Endothelial cell of umbilical vein (primary cell): ENCODE data around the gene TMEM144. TPM values are rescaled to one million over a fixed set of nuclear protein-coding genes. Genes with fewer than 3 reads are reported as not detected.

Experiments
- BruUV-seq: library from RNA; stranded (reverse); fragments of 400-500 nt; replicated peaks from 2 replicates; lab custom pipeline; 2021; lab: Mats Ljungman, UMichigan
- CTCF ChIA-PET: fragments of 300-600, 350-600 bp; sonication (Branson Sonifier 250); formaldehyde crosslinking; loops from one replicate; lab custom pipeline; 2021; ENCODE audit warnings: antibody characterized with exemption, inconsistent platforms; lab: Charles Lee
- POLR2A ChIA-PET: fragments of 300-600, 350-600 bp; sonication (Branson Sonifier 250); formaldehyde crosslinking; loops from one replicate; lab custom pipeline; 2021; ENCODE audit warnings: antibody characterized with exemption, inconsistent platforms; lab: Charles Lee
- DNase-seq: peaks from one replicate; pipeline ENCODE4 v3.0.0-alpha.2; 2011; ENCODE audit warnings: low read depth, low spot score
- FAIRE-seq: peaks from 2 replicates; lab custom pipeline; 2011; peaks lifted over from hg19 to GRCh38; lab: Jason Lieb, UNC
- H2AFZ ChIP-seq: 2 replicates; pipeline ENCODE4 v1.6.0; 2012; ENCODE audit warnings: low read depth, low read length, control low read depth, inconsistent platforms
- H3K27ac ChIP-seq: 2 replicates; pipeline ENCODE4 v1.5.1; 2011; ENCODE audit warnings: low read depth, mild to moderate bottlenecking, control low read depth, low read length, moderate library complexity; ENCODE audit not compliant: insufficient read depth
- H3K27me3 ChIP-seq, 2 experiments: 2 replicates each; pipeline versions ENCODE4 v1.6.0 to v1.6.1; 2011; ENCODE audit warnings: low read length in 2 of 2, mixed read lengths in 1 of 2; ENCODE audit not compliant: control insufficient read depth in 2 of 2, insufficient read depth in 2 of 2
- H3K36me3 ChIP-seq, 2 experiments: 2 replicates in 1 of 2; 3 replicates in 1 of 2; pipeline ENCODE4 v1.5.1; 2011; ENCODE audit warnings: low read length in 2 of 2, mild to moderate bottlenecking in 1 of 2, moderate library complexity in 1 of 2; ENCODE audit not compliant: control insufficient read depth in 2 of 2, insufficient read depth in 2 of 2; ENCODE audit errors: extremely low read depth in 1 of 2
- H3K4me1 ChIP-seq: 3 replicates; pipeline ENCODE4 v1.5.1; 2011; ENCODE audit warnings: mild to moderate bottlenecking, low read length; ENCODE audit not compliant: control insufficient read depth, insufficient read depth; ENCODE audit errors: extremely low read depth
- H3K4me2 ChIP-seq: 2 replicates; pipeline ENCODE4 v1.6.1; 2011; ENCODE audit warnings: low read length, control low read depth, mixed read lengths; ENCODE audit not compliant: insufficient read depth
- H3K4me3 ChIP-seq, 3 experiments: fragments of 200-600 bp in 1 of 3; sonication (generic), shearing (Covaris generic) in 1 of 3; replicated peaks in 1 of 3; 2 replicates each; pipeline ENCODE4 v1.5.1; 2011 to 2016; ENCODE audit warnings: control low read depth in 3 of 3, low read length in 3 of 3, mild to moderate bottlenecking in 2 of 3, inconsistent platforms in 1 of 3, low read depth in 1 of 3, moderate library complexity in 1 of 3; ENCODE audit not compliant: insufficient read depth in 1 of 3
- H3K79me2 ChIP-seq: 2 replicates; pipeline ENCODE4 v1.6.0; 2012; ENCODE audit warnings: low read length, inconsistent platforms; ENCODE audit not compliant: control insufficient read depth, insufficient read depth
- H3K9ac ChIP-seq: replicated peaks from 2 replicates; pipeline ENCODE3; 2011; ENCODE audit warnings: low read length, control low read depth; ENCODE audit not compliant: insufficient read depth; ENCODE audit errors: extremely low read depth
- H3K9me1 ChIP-seq: replicated peaks from 3 replicates; pipeline ENCODE4 v1.6.0; 2011; ENCODE audit warnings: mild to moderate bottlenecking, low read length; ENCODE audit not compliant: control insufficient read depth, insufficient read depth; ENCODE audit errors: extremely low read depth
- H3K9me3 ChIP-seq: replicated peaks from 2 replicates; pipeline ENCODE4 v1.5.1; 2012; ENCODE audit warnings: low read length, inconsistent platforms; ENCODE audit not compliant: control insufficient read depth, insufficient read depth
- H4K20me1 ChIP-seq: replicated peaks from 2 replicates; pipeline ENCODE3; 2011; ENCODE audit warnings: mild to moderate bottlenecking, low read length; ENCODE audit not compliant: control insufficient read depth, insufficient read depth; ENCODE audit errors: extremely low read depth
- FOS ChIP-seq: IDR thresholded peaks from 2 replicates; pipeline ENCODE4 v1.6.1; 2011; ENCODE audit warnings: mild to moderate bottlenecking, low read length, moderate library complexity, borderline replicate concordance; ENCODE audit not compliant: insufficient read depth
- JUN ChIP-seq: IDR thresholded peaks from 2 replicates; pipeline ENCODE4 v1.6.1; 2011; ENCODE audit warnings: borderline replicate concordance, low read depth; ENCODE audit not compliant: insufficient read length, insufficient read depth
- MYC ChIP-seq: IDR thresholded peaks from one replicate; pipeline ENCODE4 v1.6.1; 2011; ENCODE audit warnings: mild to moderate bottlenecking, low read depth, low read length
- POLR2A ChIP-seq: IDR thresholded peaks from 2 replicates; pipeline ENCODE4 v1.6.1; 2012; ENCODE audit warnings: low read depth, mild to moderate bottlenecking, control low read depth, low read length
- POLR2AphosphoS5 ChIP-seq: IDR thresholded peaks from 2 replicates; pipeline ENCODE4 v1.6.1; 2012; ENCODE audit warnings: low read depth, mild to moderate bottlenecking, control low read depth, low read length, moderate library complexity; ENCODE audit not compliant: insufficient read depth
- dilution Hi-C: fragments of 300-500 bp; cut with MboI; formaldehyde crosslinking; loops from one replicate; pipeline ENCODE4 v1.15.0; 2019; ENCODE audit warnings: low sequenced_read_pairs; ENCODE audit not compliant: extremely low pct_ligation_motif_present
- intact Hi-C: fragments of 100-400 bp; cut with micrococcal nuclease; formaldehyde crosslinking; loops from one replicate; pipeline ENCODE4 v1.10.0; 2022
- polyA plus RNA-seq, 4 experiments: library from polyadenylated mRNA; depleted of rRNA in 3 of 4; stranded (reverse) in 3 of 4; unstranded in 1 of 4; fragments of >200 nt; gene quantifications; 2 replicates each; pipeline versions ENCODE4 v1.2.1 to v1.2.3, GENCODE V29; 2011 to 2012; ENCODE audit warnings: missing spikeins in 1 of 4
- total RNA-seq: library from RNA; stranded (reverse); gene quantifications from 2 replicates; pipeline ENCODE4 v1.2.3, GENCODE V29; 2021
- TF ChIP-seq, protein P1 (sequence below), 2 donors: IDR thresholded peaks; 1 replicate in 1 of 2; 2 replicates in 1 of 2; pipeline ENCODE4 v1.5.1; 2011; ENCODE audit warnings: low read length in 2 of 2, mild to moderate bottlenecking in 2 of 2, moderate library complexity in 2 of 2, control low read depth in 1 of 2, inconsistent platforms in 1 of 2, low read depth in 1 of 2; ENCODE audit not compliant: insufficient read depth in 1 of 2; ENCODE audit errors: extremely low read depth in 1 of 2

Gene TMEM144
- total and polyA plus RNA-seq, 2 donors (not counting 3 experiments of a cell fraction or from before 2014, with no cell fraction given): 10.5 to 23.0 TPM

DNA sequence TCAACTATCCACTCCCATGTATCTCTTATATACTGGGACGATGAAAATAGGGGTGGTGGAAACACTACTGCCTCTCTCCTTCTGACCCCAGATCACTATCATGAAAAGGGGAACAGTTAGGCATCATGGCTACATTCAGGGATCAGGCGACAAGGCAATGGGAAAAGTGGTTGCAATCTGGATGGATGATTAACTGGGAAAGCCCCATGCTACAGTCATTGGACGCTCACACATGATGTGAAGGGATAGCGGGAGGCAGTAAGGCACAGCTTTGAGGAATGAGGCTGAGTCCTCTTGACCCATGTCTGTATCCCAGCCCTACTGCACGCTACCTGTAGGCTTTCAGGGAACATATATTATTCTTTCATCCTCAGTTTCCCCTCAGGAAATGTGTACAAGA is 47.7 kb upstream of the TMEM144 start:
- no TSS peak for BruUV-seq
- Histone ChIP-seq H3K9me3 (no peaks in the 10 kb centered on the region), H3K4me1 (peaks cover 94% of the 10 kb centered on the region), H3K9ac (peak overlapping the region; percentile 72), H3K79me2 (peaks cover 85% of the 10 kb centered on the region), H4K20me1 (no peaks in the 10 kb centered on the region), H3K36me3 (peaks cover 0 to 2% of the 10 kb centered on the region in 2 experiments), H3K9me1 (no peaks in the 10 kb centered on the region), H3K27me3 (no peaks in the 10 kb centered on the region), H3K27ac (peak overlapping the region; percentile 77), H3K4me2 (peak overlapping the region; percentile 67), H2AFZ (no peak overlapping the region), H3K4me3 (no peak overlapping the region)
- ChIA-PET POLR2A (no interaction called here), CTCF (interaction anchor here (1.2 to 4.8 kb wide), 2 partner anchors 9 to 169 kb away, joined by 4 to 28 read pairs; no protein-coding TSS in a partner anchor)
- intact Hi-C loops (no loop called here), dilution Hi-C loops (loop anchor here (25.0 kb wide), 1 partner anchor 150 kb away; no protein-coding TSS in a partner anchor)
- FAIRE-seq (no peak), DNase-seq (peak; percentile 78)
- TF ChIP-seq POLR2AphosphoS5 (no peak), JUN (no peak), FOS (no peak), MYC (no peak), POLR2A (peak; percentile 10)

DNA sequence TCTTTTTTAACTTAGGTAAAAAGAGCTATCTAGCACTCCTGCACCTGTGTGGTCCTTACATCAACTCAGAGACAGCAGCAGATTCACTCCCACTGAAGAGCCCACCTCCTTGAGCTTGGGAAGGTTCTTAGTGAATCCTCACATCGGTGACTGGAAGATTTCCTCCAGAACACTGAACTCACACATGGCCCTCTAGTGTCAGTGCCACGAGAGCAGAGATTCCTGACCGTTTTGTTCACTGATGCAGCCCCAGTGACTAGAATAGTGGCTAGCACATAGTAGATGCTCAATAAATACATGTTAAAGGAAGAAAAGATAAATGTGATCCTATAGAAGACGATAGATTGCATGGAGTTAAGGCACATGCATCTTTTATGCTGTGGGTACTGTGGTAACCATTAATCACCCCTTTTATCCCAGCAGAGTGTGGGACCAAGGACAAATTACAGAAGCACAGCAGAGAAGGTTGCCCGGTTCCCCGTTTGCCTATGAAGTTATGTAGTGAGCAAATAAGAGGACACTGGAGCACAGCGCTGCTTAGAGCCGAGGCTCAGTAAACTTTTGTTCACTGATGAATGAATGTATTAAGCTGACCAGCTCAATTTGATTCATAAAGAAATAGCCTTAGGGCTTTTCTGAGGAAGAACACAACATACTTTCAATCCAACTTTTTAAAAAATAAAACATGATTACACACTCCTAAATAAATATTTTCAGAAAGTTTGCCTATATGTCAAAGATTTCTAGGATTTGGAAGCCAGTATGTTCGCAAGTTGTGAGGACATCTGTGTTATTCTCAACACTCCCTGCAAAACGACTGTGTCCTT is 46.1 kb upstream of the TMEM144 start:
- dilution Hi-C loops (loop anchor here (25.0 kb wide), 1 partner anchor 152 kb away; no protein-coding TSS in a partner anchor), intact Hi-C loops (no loop called here)
- no TSS peak for BruUV-seq
- Histone ChIP-seq H3K4me2 (peak overlapping the region; percentile 92), H2AFZ (no peak overlapping the region), H3K4me1 (peaks cover 81% of the 10 kb centered on the region), H3K9me3 (no peaks in the 10 kb centered on the region), H3K36me3 (peaks cover 0 to 2% of the 10 kb centered on the region in 2 experiments), H3K27ac (peak overlapping the region; percentile 30), H3K9ac (peak overlapping the region; percentile 49), H4K20me1 (no peaks in the 10 kb centered on the region), H3K4me3 (peak overlapping the region in 2 of 3 experiments; percentile 53 to 94), H3K27me3 (no peaks in the 10 kb centered on the region), H3K79me2 (peaks cover 85% of the 10 kb centered on the region), H3K9me1 (no peaks in the 10 kb centered on the region)
- DNase-seq (peak; percentile 70), FAIRE-seq (no peak)
- no peak for TF ChIP-seq MYC
- TF ChIP-seq, protein P1, sequence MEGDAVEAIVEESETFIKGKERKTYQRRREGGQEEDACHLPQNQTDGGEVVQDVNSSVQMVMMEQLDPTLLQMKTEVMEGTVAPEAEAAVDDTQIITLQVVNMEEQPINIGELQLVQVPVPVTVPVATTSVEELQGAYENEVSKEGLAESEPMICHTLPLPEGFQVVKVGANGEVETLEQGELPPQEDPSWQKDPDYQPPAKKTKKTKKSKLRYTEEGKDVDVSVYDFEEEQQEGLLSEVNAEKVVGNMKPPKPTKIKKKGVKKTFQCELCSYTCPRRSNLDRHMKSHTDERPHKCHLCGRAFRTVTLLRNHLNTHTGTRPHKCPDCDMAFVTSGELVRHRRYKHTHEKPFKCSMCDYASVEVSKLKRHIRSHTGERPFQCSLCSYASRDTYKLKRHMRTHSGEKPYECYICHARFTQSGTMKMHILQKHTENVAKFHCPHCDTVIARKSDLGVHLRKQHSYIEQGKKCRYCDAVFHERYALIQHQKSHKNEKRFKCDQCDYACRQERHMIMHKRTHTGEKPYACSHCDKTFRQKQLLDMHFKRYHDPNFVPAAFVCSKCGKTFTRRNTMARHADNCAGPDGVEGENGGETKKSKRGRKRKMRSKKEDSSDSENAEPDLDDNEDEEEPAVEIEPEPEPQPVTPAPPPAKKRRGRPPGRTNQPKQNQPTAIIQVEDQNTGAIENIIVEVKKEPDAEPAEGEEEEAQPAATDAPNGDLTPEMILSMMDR (IDR thresholded peaks at IDR 0.05; ENCODE audit: extremely low read depth in 1 of 2, insufficient read depth in 1 of 2, low read depth in 1 of 2, low read length in 2 of 2): peak in 1 of 2 donors; percentile 25
- ChIA-PET POLR2A (no interaction called here), CTCF (interaction anchor here (0.7 to 1.7 kb wide), 4 partner anchors 29 to 173 kb away, joined by 3 to 7 read pairs (median 3); no protein-coding TSS in a partner anchor)
